K562 (cell line): ENCODE measurements around the gene ACOT4.

Experiments
- CTCF ChIP-seq, 3 experiments: IDR thresholded peaks in 2 of 3; conservative IDR thresholded peaks in 1 of 3; 2 replicates each; pipeline ENCODE4 v1.5.1; 2011 to 2012; ENCODE audit warnings: low read length in 3 of 3, mild to moderate bottlenecking in 3 of 3, control low read depth in 2 of 3, improper control_type of control experiment in 1 of 3, inconsistent platforms in 1 of 3, low read depth in 1 of 3, mixed read lengths in 1 of 3, moderate library complexity in 1 of 3; ENCODE audit not compliant: insufficient read depth in 2 of 3
- MEIS2 ChIP-seq: fragments of 450-650 bp; IDR thresholded peaks from 2 replicates; pipeline ENCODE4 v1.6.1; 2014; ENCODE audit warnings: mild to moderate bottlenecking; ENCODE audit not compliant: partially characterized antibody
- RAD51 ChIP-seq: fragments of 450-650 bp; IDR thresholded peaks from 2 replicates; pipeline ENCODE4 v1.7.1; 2016; ENCODE audit warnings: low read depth, mild to moderate bottlenecking, borderline replicate concordance
- ZNF311 ChIP-seq: fragments of 250-450 bp; sonication (Bioruptor Pico); IDR thresholded peaks from 2 replicates; pipeline ENCODE4 v1.4.0; 2020; ENCODE audit warnings: mild to moderate bottlenecking, moderate library complexity

- TF ChIP-seq RAD51 (no peak), CTCF (IDR thresholded peaks at IDR 0.05 in 2 of 3, conservative IDR thresholded peaks at IDR 0.05 in 1 of 3; ENCODE audit: insufficient read depth in 2 of 3, low read depth in 1 of 3, low read length in 3 of 3) (no peak), ZNF311 (CRISPR knock-in tag) (no peak), MEIS2 (no peak)
These were observed 20.8 kb downstream of the ACOT4 start, which contains the start of gene ACOT6 for GRCh38 chr14:73612339-73613045.
